HL-60/S4 (cell line): ENCODE data around the gene COG7.
"Not testable (repeated sequence)": the region's sequence is repeated elsewhere in the genome, so short reads cannot be mapped to it uniquely, and the experiment has no call there.

ENCODE experiments used
- in situ Hi-C: fragments of 300-500 bp; cut with MboI; formaldehyde crosslinking; loops from 2 replicates; pipeline ENCODE4 v1.14.3; 2022; ENCODE audit warnings: low sequenced_read_pairs

Gene COG7

GRCh38 chr16:23452572-23453337 lies at the start of gene COG7:
COG7 (minus strand) TSS chr16:23453189; CDS start chr16:23452994, 195 bp downstream.
- in situ Hi-C loops: no loop called here

GRCh38 chr16:23502466-23502865 lies 49.5 kb upstream of the COG7 start:
- in situ Hi-C loops: no loop called here

GRCh38 chr16:23501291-23501690 lies 48.3 kb upstream of the COG7 start:
- in situ Hi-C loops: no loop called here

GRCh38 chr16:23500862-23501225 lies 47.9 kb upstream of the COG7 start:
- in situ Hi-C loops: no loop called here

- in situ Hi-C loops: no loop called here
Observed at GRCh38 chr16:23500212-23500861, 47.3 kb upstream of the COG7 start.

GRCh38 chr16:23499801-23500200 lies 46.8 kb upstream of the COG7 start:
- in situ Hi-C loops: no loop called here

- in situ Hi-C loops: no loop called here
Observed at GRCh38 chr16:23498863-23499262, 45.9 kb upstream of the COG7 start.

- in situ Hi-C loops: no loop called here
Observed at GRCh38 chr16:23497543-23497868, 44.5 kb upstream of the COG7 start.

GRCh38 chr16:23496821-23497542 lies 44.0 kb upstream of the COG7 start:
- in situ Hi-C loops: no loop called here

GRCh38 chr16:23495671-23496070 lies 42.7 kb upstream of the COG7 start:
- in situ Hi-C loops: no loop called here

GRCh38 chr16:23494188-23494587 lies 41.2 kb upstream of the COG7 start:
- in situ Hi-C loops: no loop called here

GRCh38 chr16:23491490-23492391 lies 38.8 kb upstream of the COG7 start:
- in situ Hi-C loops: no loop called here

- in situ Hi-C loops: no loop called here
Observed at GRCh38 chr16:23486480-23486879, 33.5 kb upstream of the COG7 start.

- in situ Hi-C loops: no loop called here
Observed at GRCh38 chr16:23485841-23486240, 32.9 kb upstream of the COG7 start.

GRCh38 chr16:23485257-23485614 lies 32.2 kb upstream of the COG7 start:
- in situ Hi-C loops: no loop called here

GRCh38 chr16:23484510-23485256 lies 31.7 kb upstream of the COG7 start:
- in situ Hi-C loops: no loop called here

- in situ Hi-C loops: not testable (repeated sequence)
Observed at GRCh38 chr16:23483492-23483891, 30.5 kb upstream of the COG7 start.

GRCh38 chr16:23482778-23483177 lies 29.8 kb upstream of the COG7 start:
- in situ Hi-C loops: no loop called here

- in situ Hi-C loops: no loop called here
Observed at GRCh38 chr16:23480257-23480656, 27.3 kb upstream of the COG7 start.

- in situ Hi-C loops: no loop called here
Observed at GRCh38 chr16:23479138-23479537, 26.1 kb upstream of the COG7 start.
